WTC11 (cell line): ENCODE results near the gene CRB1. TPM values are rescaled to one million over a fixed set of nuclear protein-coding genes. Genes with fewer than 3 reads are reported as not detected.

ENCODE experiments used
- ATAC-seq: fragments of 200-7000 bp; cut with Tn5 transposase; 2 replicates; pipeline ENCODE4 v1.10.0; 2021; ENCODE audit warnings: mild to moderate bottlenecking, moderate library complexity
- CTCF ChIA-PET: fragments of 300-600 bp; sonication (Branson Sonifier 250); formaldehyde crosslinking; loops from one replicate; lab custom pipeline; 2021; ENCODE audit warnings: antibody characterized with exemption; lab: Charles Lee
- POLR2A ChIA-PET: fragments of 350-600 bp; sonication (Branson Sonifier 250); formaldehyde crosslinking; loops from one replicate; lab custom pipeline; 2021; ENCODE audit warnings: antibody characterized with exemption; lab: Charles Lee
- DNase-seq: peaks from one replicate; pipeline ENCODE4 v3.0.0; 2021; ENCODE audit warnings: low spot score
- H3K27ac Mint-ChIP-seq: 2 replicates; pipeline ENCODE4 v1.8.0; 2021; ENCODE audit warnings: mixed read lengths
- H3K27me3 Mint-ChIP-seq: 2 replicates; pipeline ENCODE4 v1.8.0; 2021; ENCODE audit warnings: low read depth, mild to moderate bottlenecking, moderate library complexity, mixed read lengths
- H3K36me3 Mint-ChIP-seq: 2 replicates; pipeline ENCODE4 v1.8.0; 2021; ENCODE audit warnings: mixed read lengths
- H3K4me1 Mint-ChIP-seq: 2 replicates; pipeline ENCODE4 v1.8.0; 2022; ENCODE audit warnings: mixed read lengths
- H3K4me3 Mint-ChIP-seq: 2 replicates; pipeline ENCODE4 v1.8.0; 2021; ENCODE audit warnings: mild to moderate bottlenecking, moderate library complexity, mixed read lengths
- H3K9me3 Mint-ChIP-seq: 2 replicates; pipeline ENCODE4 v1.8.0; 2021; ENCODE audit warnings: mixed read lengths
- ATF1 ChIP-seq: sonication (generic); formaldehyde crosslinking; IDR thresholded peaks from 2 replicates; pipeline ENCODE4 v1.8.1; 2023; ENCODE audit warnings: mild to moderate bottlenecking, moderate library complexity, missing genetic modification reagents
- ATF2 ChIP-seq: sonication (generic); formaldehyde crosslinking; IDR thresholded peaks from 2 replicates; pipeline ENCODE4 v1.8.1; 2022; ENCODE audit warnings: low read depth, missing genetic modification reagents, borderline replicate concordance
- CDX4 ChIP-seq: fragments of 250-450 bp; sonication (Bioruptor Pico); IDR thresholded peaks from 2 replicates; pipeline ENCODE4 v1.9.0; 2021; ENCODE audit warnings: moderate library complexity, mild to moderate bottlenecking, inconsistent platforms, borderline replicate concordance
- CREB1 ChIP-seq: sonication (generic); formaldehyde crosslinking; IDR thresholded peaks from 2 replicates; pipeline ENCODE4 v1.8.0; 2023; ENCODE audit warnings: mild to moderate bottlenecking, missing genetic modification reagents
- E2F1 ChIP-seq: sonication (generic); formaldehyde crosslinking; IDR thresholded peaks from 2 replicates; pipeline ENCODE4 v1.8.0; 2022; ENCODE audit warnings: mild to moderate bottlenecking, missing genetic modification reagents
- E2F5 ChIP-seq: sonication (generic); formaldehyde crosslinking; IDR thresholded peaks from 2 replicates; pipeline ENCODE4 v1.8.1; 2022; ENCODE audit warnings: mild to moderate bottlenecking, moderate library complexity, missing genetic modification reagents
- ERG ChIP-seq: fragments of 250-450 bp; sonication (Bioruptor Pico); IDR thresholded peaks from 2 replicates; pipeline ENCODE4 v1.8.0; 2021; ENCODE audit warnings: mild to moderate bottlenecking
- FOXJ3 ChIP-seq: sonication (generic); formaldehyde crosslinking; IDR thresholded peaks from 2 replicates; pipeline ENCODE4 v1.9.0; 2021; ENCODE audit warnings: missing genetic modification reagents, mild to moderate bottlenecking, borderline replicate concordance
- HMGXB4 ChIP-seq: sonication (generic); formaldehyde crosslinking; IDR thresholded peaks from 2 replicates; pipeline ENCODE4 v1.8.1; 2023; ENCODE audit warnings: mild to moderate bottlenecking, moderate library complexity, missing genetic modification reagents
- JAZF1 ChIP-seq: fragments of 250-450 bp; sonication (Bioruptor Pico); IDR thresholded peaks from 2 replicates; pipeline ENCODE4 v1.9.0; 2021; ENCODE audit warnings: moderate library complexity, mild to moderate bottlenecking, inconsistent platforms
- KAT7 ChIP-seq: sonication (generic); formaldehyde crosslinking; IDR thresholded peaks from 2 replicates; pipeline ENCODE4 v1.8.1; 2023; ENCODE audit warnings: missing genetic modification reagents, mild to moderate bottlenecking, borderline replicate concordance
- NFE2L1 ChIP-seq: sonication (generic); formaldehyde crosslinking; IDR thresholded peaks from 2 replicates; pipeline ENCODE4 v1.8.1; 2023; ENCODE audit warnings: missing genetic modification reagents
- NR1H2 ChIP-seq: sonication (generic); formaldehyde crosslinking; IDR thresholded peaks from 2 replicates; pipeline ENCODE4 v1.9.0; 2021; ENCODE audit warnings: mild to moderate bottlenecking, moderate library complexity, missing genetic modification reagents
- NR2C2 ChIP-seq: sonication (generic); formaldehyde crosslinking; IDR thresholded peaks from 2 replicates; pipeline ENCODE4 v1.8.0; 2022; ENCODE audit warnings: mild to moderate bottlenecking, missing genetic modification reagents
- PRRX2 ChIP-seq: fragments of 250-450 bp; sonication (Bioruptor Pico); IDR thresholded peaks from 2 replicates; pipeline ENCODE4 v1.8.0; 2021; ENCODE audit warnings: mild to moderate bottlenecking
- TCF7 ChIP-seq: sonication (generic); formaldehyde crosslinking; IDR thresholded peaks from 2 replicates; pipeline ENCODE4 v1.8.0; 2022; ENCODE audit warnings: mild to moderate bottlenecking, low read depth, missing genetic modification reagents, moderate library complexity
- TEAD4 ChIP-seq: sonication (generic); formaldehyde crosslinking; IDR thresholded peaks from 2 replicates; pipeline ENCODE4 v1.8.0; 2022; ENCODE audit warnings: mild to moderate bottlenecking, missing genetic modification reagents
- ZBTB43 ChIP-seq: sonication (generic); formaldehyde crosslinking; IDR thresholded peaks from 2 replicates; pipeline ENCODE4 v1.8.1; 2023; ENCODE audit warnings: mild to moderate bottlenecking, missing genetic modification reagents
- ZNF416 ChIP-seq: fragments of 250-450 bp; sonication (Bioruptor Pico); IDR thresholded peaks from 2 replicates; pipeline ENCODE4 v1.9.0; 2021; ENCODE audit warnings: mild to moderate bottlenecking, inconsistent platforms
- total RNA-seq: library from RNA; stranded (reverse); gene quantifications from 3 replicates; pipeline ENCODE4 v1.2.3, GENCODE V29; 2021

Gene CRB1
- total RNA-seq, 1 experiment from 2014 or later = 0.11 TPM

GRCh38 chr1:197307136-197307535, 39.1 kb downstream of the CRB1 start (continued):
- TF ChIP-seq CREB1 (CRISPR knock-in tag) = no peak
- no peak for TF ChIP-seq TCF7 (CRISPR knock-in tag)
- TF ChIP-seq JAZF1 (CRISPR knock-in tag) = no peak
- TF ChIP-seq NR1H2 (CRISPR knock-in tag) = no peak
- TF ChIP-seq ZBTB43 (CRISPR knock-in tag) = no peak

- no peak for TF ChIP-seq HMGXB4 (CRISPR knock-in tag)
- no peak for TF ChIP-seq FOXJ3 (CRISPR knock-in tag)
- no peak for TF ChIP-seq ATF2 (CRISPR knock-in tag)
- no peak for TF ChIP-seq ATF1
- no peak for TF ChIP-seq ERG (CRISPR knock-in tag)
- no peak for TF ChIP-seq E2F1 (CRISPR knock-in tag)
- TF ChIP-seq PRRX2 (CRISPR knock-in tag) = no peak
- no peak for TF ChIP-seq ZNF416 (CRISPR knock-in tag)
- TF ChIP-seq E2F5 (CRISPR knock-in tag) = no peak
- no peak for TF ChIP-seq NFE2L1 (CRISPR knock-in tag)
- no peak for TF ChIP-seq NR2C2 (CRISPR knock-in tag)
- no peak for TF ChIP-seq CDX4
- no peak for TF ChIP-seq KAT7 (CRISPR knock-in tag)
- no peak for TF ChIP-seq TEAD4 (CRISPR knock-in tag)
- CTCF ChIA-PET = no interaction called here
- POLR2A ChIA-PET = no interaction called here
Measured at GRCh38 chr1:197307551-197307950, 39.5 kb downstream of the CRB1 start.

More at GRCh38 chr1:197307551-197307950, 39.5 kb downstream of the CRB1 start:
- ATAC-seq (no peak), DNase-seq (no peak)
- H3K4me3 Mint-ChIP-seq = no peak overlapping the region
- no peaks in the 10 kb centered on the region; the same call in 1 of the 2 replicates for H3K27me3 Mint-ChIP-seq
- peaks cover 11% of the 10 kb centered on the region for H3K4me1 Mint-ChIP-seq
- H3K36me3 Mint-ChIP-seq = no peaks in the 10 kb centered on the region
- no peak overlapping the region for H3K27ac Mint-ChIP-seq
- no peaks in the 10 kb centered on the region for H3K9me3 Mint-ChIP-seq
